Fibroblast of villous mesenchyme (primary cell): Measurements from ENCODE around the gene MACROD2. TPM values are rescaled to one million over a fixed set of nuclear protein-coding genes. Genes with fewer than 3 reads are reported as not detected.
A peak's percentile ranks its signal among the peaks of the same experiment; 100 is the strongest.

Experiments used
- DNase-seq: peaks from one replicate; pipeline ENCODE4 v3.0.0-alpha.2; 2010; ENCODE audit warnings: low read depth
- H3K4me3 ChIP-seq: 2 replicates; pipeline ENCODE4 v1.5.1; 2011; ENCODE audit warnings: low read depth, mild to moderate bottlenecking, low read length
- CTCF ChIP-seq: IDR thresholded peaks from 2 replicates; pipeline ENCODE4 v1.5.1; 2012; ENCODE audit warnings: low read depth, mild to moderate bottlenecking, low read length; ENCODE audit not compliant: insufficient read depth
- total RNA-seq: library from RNA; depleted of rRNA; stranded (reverse); fragments of >200 nt; gene quantifications from 2 replicates; pipeline ENCODE4 v1.2.3, GENCODE V29; 2012

Gene MACROD2
- total RNA-seq, 1 donor: 1.7 TPM

DNA sequence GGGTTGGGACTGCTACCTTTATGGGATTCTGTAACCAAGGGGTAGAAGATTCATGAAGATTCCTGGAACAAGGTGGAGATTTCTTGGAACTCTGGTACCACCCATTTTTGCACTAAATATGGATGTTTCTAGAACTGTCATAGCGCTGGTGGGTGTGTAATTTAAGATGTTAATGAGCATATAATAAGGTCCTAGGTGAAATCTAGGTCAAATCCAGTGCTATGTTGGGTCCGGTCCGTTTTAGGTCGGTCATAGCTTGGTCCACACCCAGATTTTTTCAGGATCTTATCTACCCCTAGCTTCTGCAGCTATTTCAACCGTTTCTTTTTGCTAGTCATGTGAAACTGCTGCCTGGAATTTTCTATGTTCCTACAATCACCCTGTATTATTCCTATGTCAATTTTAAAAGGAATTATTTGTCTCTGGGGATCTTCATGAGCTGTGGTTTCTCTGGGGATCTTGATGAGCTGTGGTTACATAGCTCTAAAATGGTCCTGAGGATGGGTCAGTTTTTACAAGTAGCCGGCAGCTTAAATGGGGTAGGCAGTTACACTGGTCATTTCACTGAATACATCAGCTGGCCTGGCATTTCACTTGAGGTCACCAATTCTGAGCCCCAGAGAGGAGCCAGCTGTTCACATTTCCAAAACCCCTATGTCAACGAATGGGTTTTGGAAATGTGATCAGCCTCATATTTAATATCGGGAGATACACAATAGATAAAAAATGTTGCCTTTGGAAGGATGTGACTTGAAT, 994.4 kb downstream of the MACROD2 start:
- DNase-seq: peak; percentile 10
- TF ChIP-seq CTCF: no peak
- no peak overlapping the region for H3K4me3 ChIP-seq

DNA sequence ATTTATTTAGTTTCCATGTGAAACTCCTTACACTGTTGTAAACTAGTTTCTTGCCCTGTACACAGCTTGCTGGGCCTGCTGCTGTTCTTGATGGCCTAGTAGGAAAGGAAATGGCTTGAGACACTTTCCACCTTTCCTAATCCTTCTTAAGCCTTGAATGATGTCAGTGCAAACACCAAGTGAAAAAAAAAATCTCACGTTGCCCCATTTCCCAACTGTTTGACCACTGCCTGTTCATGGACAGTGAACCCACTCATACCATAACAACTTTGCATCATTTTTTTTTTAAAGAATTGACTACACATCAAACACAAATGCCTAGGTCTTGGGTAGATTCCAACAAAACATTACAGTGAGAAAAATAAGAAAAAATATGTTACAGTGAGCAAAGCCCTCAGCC, 995.7 kb downstream of the MACROD2 start:
- DNase-seq: peak; percentile 58
- H3K4me3 ChIP-seq: no peak overlapping the region
- no peak for TF ChIP-seq CTCF

GRCh38 chr20:14992153-14992552, 996.8 kb downstream of the MACROD2 start:
- no peak for TF ChIP-seq CTCF
- peak; percentile 24 for DNase-seq
- no peak overlapping the region for H3K4me3 ChIP-seq

DNA sequence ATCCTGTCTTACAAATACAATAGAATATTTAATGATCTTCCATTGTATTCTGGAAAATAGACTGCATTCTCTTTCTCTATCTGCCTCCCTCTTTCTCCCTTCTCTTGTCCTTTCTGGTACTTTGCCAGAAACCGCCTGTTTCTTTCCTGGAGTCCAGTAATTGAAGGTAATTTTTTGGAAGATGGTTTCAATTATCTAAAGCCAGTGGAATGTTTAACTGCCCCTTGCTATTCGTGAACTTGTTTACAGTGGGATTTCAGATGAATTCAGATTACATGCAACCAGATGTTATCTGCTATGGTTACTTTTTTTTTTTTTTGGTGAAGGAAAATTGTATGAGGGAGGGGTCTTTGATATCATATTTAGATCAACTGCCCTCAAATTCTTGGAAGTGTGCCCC, 997.6 kb downstream of the MACROD2 start:
- DNase-seq: peak; percentile 6
- no peak for TF ChIP-seq CTCF

DNA sequence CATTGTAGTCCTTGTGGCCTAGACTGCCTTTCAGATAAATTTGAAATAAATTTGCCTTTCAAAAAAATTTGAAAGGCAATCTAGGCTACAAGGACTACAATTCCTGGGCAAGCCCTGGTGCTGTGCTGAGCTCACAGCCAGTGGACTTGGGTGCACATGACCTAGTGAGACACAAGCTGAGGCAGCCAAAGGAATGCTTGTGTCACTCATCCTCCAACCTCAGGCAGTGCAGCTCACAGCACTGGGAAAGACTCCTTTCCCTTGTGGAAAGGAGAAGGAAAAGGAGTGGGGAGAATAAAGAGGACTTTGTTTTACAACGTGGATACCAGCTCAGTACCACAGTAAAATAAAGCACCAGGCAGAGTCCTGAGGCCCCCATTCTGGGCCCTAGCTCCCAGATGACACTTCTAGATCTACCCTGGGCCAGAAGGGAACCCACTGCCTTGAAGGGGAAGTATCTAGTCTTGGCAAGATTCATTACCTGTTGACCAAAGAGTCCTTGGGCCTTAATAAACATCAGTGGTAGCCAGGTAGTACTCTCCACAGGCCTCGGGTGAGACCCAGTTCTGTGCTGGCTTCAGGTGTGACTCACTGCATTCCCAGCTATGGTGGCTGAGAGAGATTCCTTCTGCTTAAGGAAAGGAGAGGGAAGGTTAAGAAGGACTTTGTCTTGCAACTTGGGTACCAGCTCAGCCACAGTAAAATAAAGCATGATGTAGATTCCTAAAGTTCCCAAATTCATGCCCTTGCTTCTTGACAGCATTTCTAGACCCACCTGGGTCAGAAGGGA, 1001.8 kb downstream of the MACROD2 start:
- no peak overlapping the region for H3K4me3 ChIP-seq
- no peak for TF ChIP-seq CTCF
- no peak for DNase-seq

More for the DNA sequence above, 997.6 kb downstream of the MACROD2 start:
- no peak overlapping the region for H3K4me3 ChIP-seq

DNA sequence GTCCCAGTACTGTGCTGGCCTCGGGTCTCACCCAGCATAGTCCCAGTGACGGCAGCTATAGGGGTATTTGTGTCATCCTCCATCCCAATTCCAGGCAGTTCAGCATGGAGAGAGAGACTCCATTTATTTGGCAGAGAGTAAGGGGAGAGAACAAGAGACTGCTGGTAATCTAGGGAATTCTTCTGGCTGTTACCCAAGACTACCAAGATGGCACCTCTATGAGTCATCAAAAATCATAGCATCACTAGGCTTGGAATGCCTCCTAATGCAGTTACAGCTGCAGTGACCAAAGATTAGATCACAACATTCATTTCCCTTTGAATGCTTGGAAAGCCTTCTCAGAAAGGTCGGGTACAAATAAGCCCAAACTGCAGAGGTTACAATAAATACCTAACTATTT, 1002.5 kb downstream of the MACROD2 start:
- no peak for TF ChIP-seq CTCF
- DNase-seq: peak; percentile 7

More for the DNA sequence above, 1002.5 kb downstream of the MACROD2 start:
- H3K4me3 ChIP-seq: no peak overlapping the region
